CD14-positive monocyte (primary cell): ENCODE measurements around the gene APH1B. TPM values are rescaled to one million over a fixed set of nuclear protein-coding genes. Genes with fewer than 3 reads are reported as not detected.

Experiments
- DNase-seq, 3 donors: peaks; one replicate each; pipeline ENCODE4 v3.0.0-alpha.2; 2011 to 2022
- H2AFZ ChIP-seq: 2 replicates; pipeline ENCODE4 v1.6.0; 2012; ENCODE audit warnings: mild to moderate bottlenecking, low read depth, low read length, inconsistent platforms; ENCODE audit not compliant: insufficient read depth, poor library complexity, severe bottlenecking
- H3K27ac ChIP-seq, 2 donors: 1 replicate in 1 of 2; 2 replicates in 1 of 2; pipeline ENCODE4 v1.5.1; 2012 to 2013; ENCODE audit warnings: low read length in 2 of 2, control low read depth in 1 of 2, inconsistent platforms in 1 of 2, low read depth in 1 of 2, mild to moderate bottlenecking in 1 of 2
- H3K27me3 ChIP-seq, 2 donors: one replicate each; pipeline versions ENCODE4 v1.6.0 to v1.6.1; 2011 to 2013; ENCODE audit warnings: low read length in 2 of 2; ENCODE audit not compliant: control insufficient read depth in 2 of 2, insufficient read depth in 2 of 2
- H3K36me3 ChIP-seq, 2 donors: replicated peaks in 1 of 2; 1 replicate in 1 of 2; 2 replicates in 1 of 2; pipeline versions ENCODE4 v1.5.1 to v1.6.1; 2012 to 2013; ENCODE audit warnings: low read length in 2 of 2, control low read depth in 1 of 2, inconsistent platforms in 1 of 2, mild to moderate bottlenecking in 1 of 2; ENCODE audit not compliant: insufficient read depth in 2 of 2, control insufficient read depth in 1 of 2
- H3K4me1 ChIP-seq, 2 donors: 1 replicate in 1 of 2; 2 replicates in 1 of 2; pipeline versions ENCODE4 v1.5.1 to v1.6.1; 2012 to 2013; ENCODE audit warnings: low read length in 2 of 2, control low read depth in 1 of 2, inconsistent platforms in 1 of 2, mild to moderate bottlenecking in 1 of 2, moderate library complexity in 1 of 2; ENCODE audit not compliant: insufficient read depth in 2 of 2, control insufficient read depth in 1 of 2
- H3K4me2 ChIP-seq: replicated peaks from 2 replicates; pipeline ENCODE3; 2012; ENCODE audit warnings: low read length, moderate library complexity, mild to moderate bottlenecking; ENCODE audit not compliant: poor library complexity, severe bottlenecking; ENCODE audit errors: extremely low read depth
- H3K4me3 ChIP-seq, 3 experiments: fragments of 200-600 bp in 1 of 3; sonication (generic) in 1 of 3; replicated peaks in 1 of 3; 1 replicate in 2 of 3; 2 replicates in 1 of 3; pipeline ENCODE4 v1.5.1; 2011 to 2013; ENCODE audit warnings: low read length in 3 of 3, mild to moderate bottlenecking in 3 of 3, control low read depth in 2 of 3, low read depth in 2 of 3, inconsistent platforms in 1 of 3, moderate library complexity in 1 of 3
- H3K79me2 ChIP-seq: 2 replicates; pipeline ENCODE4 v1.6.0; 2012; ENCODE audit warnings: mild to moderate bottlenecking, control low read depth, inconsistent platforms, low read length, moderate library complexity; ENCODE audit not compliant: insufficient read depth
- H3K9ac ChIP-seq: 2 replicates; pipeline ENCODE4 v1.6.0; 2017; ENCODE audit warnings: low read length, mild to moderate bottlenecking; ENCODE audit not compliant: insufficient read depth, poor library complexity, severe bottlenecking
- H3K9me3 ChIP-seq, 2 donors: replicated peaks in 1 of 2; 1 replicate in 1 of 2; 2 replicates in 1 of 2; pipeline versions ENCODE4 v1.5.1 to v1.6.1; 2012 to 2013; ENCODE audit warnings: low read length in 2 of 2, control low read depth in 1 of 2; ENCODE audit not compliant: control insufficient read depth in 1 of 2, insufficient read depth in 1 of 2
- H4K20me1 ChIP-seq: 2 replicates; pipeline ENCODE4 v1.6.0; 2012; ENCODE audit warnings: mild to moderate bottlenecking, low read length, control low read depth, moderate library complexity; ENCODE audit not compliant: insufficient read depth
- H3K27ac Mint-ChIP-seq, 7 donors: one replicate each; pipeline ENCODE4 v1.8.0; 2020; ENCODE audit warnings: mild to moderate bottlenecking in 7 of 7, mixed read lengths in 7 of 7, moderate library complexity in 6 of 7, inconsistent platforms in 2 of 7
- H3K27me3 Mint-ChIP-seq, 3 donors: one replicate each; pipeline ENCODE4 v1.8.0; 2021 to 2022; ENCODE audit warnings: low read depth in 3 of 3, mild to moderate bottlenecking in 3 of 3, mixed read lengths in 3 of 3, moderate library complexity in 3 of 3, inconsistent platforms in 1 of 3
- H3K36me3 Mint-ChIP-seq, 2 donors: one replicate each; pipeline ENCODE4 v1.8.0; 2020; ENCODE audit warnings: mixed read lengths in 2 of 2, inconsistent platforms in 1 of 2, mild to moderate bottlenecking in 1 of 2
- H3K4me1 Mint-ChIP-seq: one replicate; pipeline ENCODE4 v1.8.0; 2020; ENCODE audit warnings: mild to moderate bottlenecking, mixed read lengths
- H3K4me3 Mint-ChIP-seq, 2 donors: one replicate each; pipeline ENCODE4 v1.8.0; 2020; ENCODE audit warnings: mild to moderate bottlenecking in 2 of 2, mixed read lengths in 2 of 2, moderate library complexity in 1 of 2
- H3K9me3 Mint-ChIP-seq, 7 donors: one replicate each; pipeline ENCODE4 v1.8.0; 2020 to 2022; ENCODE audit warnings: mixed read lengths in 7 of 7, mild to moderate bottlenecking in 6 of 7, moderate library complexity in 6 of 7, inconsistent platforms in 2 of 7
- CTCF ChIP-seq: fragments of 200-600 bp; IDR thresholded peaks from one replicate; pipeline ENCODE4 v1.8.0; 2022; ENCODE audit warnings: antibody characterized with exemption, mild to moderate bottlenecking
- WGBS: methylation state at CpG from one replicate; pipeline ENCODE4 v1.1.5; 2013; ENCODE audit warnings: missing lambda C conversion rate; ENCODE audit not compliant: insufficient coverage; 5-methylcytosine and 5-hydroxymethylcytosine counted together
- intact Hi-C, 2 donors: fragments of 100-400 bp; cut with micrococcal nuclease; formaldehyde crosslinking; loops; one replicate each; pipeline versions ENCODE4 v1.15.0 to v1.15.1; 2023
- polyA plus RNA-seq, 3 donors: library from polyadenylated mRNA; depleted of rRNA in 1 of 3; unstranded in 2 of 3; stranded (reverse) in 1 of 3; fragments of 300-500 nt in 2 of 3; fragments of >200 nt in 1 of 3; fragmentation: Illumina TruSeq in 2 of 3; gene quantifications; 1 replicate in 2 of 3; 2 replicates in 1 of 3; pipeline ENCODE4 v1.2.3, GENCODE V29; 2012 to 2021

The APH1B gene
- polyA plus RNA-seq, 3 donors: 13.6 to 57.1 (median 54.8) TPM

- Mint-ChIP-seq H3K4me3 (no peak overlapping the region), H3K27me3 (no peaks in the 10 kb centered on the region), H3K9me3 (peaks cover 0 to 16% (median 3%) of the 10 kb centered on the region in 7 donors), H3K4me1 (peaks cover 47% of the 10 kb centered on the region), H3K27ac (peak overlapping the region in 4 of 7 donors; percentile 40 to 57 (median 52)), H3K36me3 (peaks cover 42 to 56% of the 10 kb centered on the region in 2 donors)
- Histone ChIP-seq H3K36me3 (peaks cover 15 to 43% of the 10 kb centered on the region in 2 donors), H3K9ac (no peak overlapping the region), H3K4me1 (peaks cover 33 to 41% of the 10 kb centered on the region in 2 donors), H3K27me3 (no peaks in the 10 kb centered on the region), H4K20me1 (peaks cover 55% of the 10 kb centered on the region), H2AFZ (no peak overlapping the region), H3K4me2 (no peak overlapping the region), H3K79me2 (peaks cover 90% of the 10 kb centered on the region), H3K9me3 (peaks cover 4 to 8% of the 10 kb centered on the region in 2 donors), H3K27ac (peak overlapping the region in 1 of 2 donors; percentile 38), H3K4me3 (no peak overlapping the region)
- no peak for DNase-seq
- no peak for TF ChIP-seq CTCF
- intact Hi-C loops: no loop called here
- no CpG with 5 or more reads among the region's 4 CpGs for WGBS
Observed at GRCh38 chr15:63244399-63244798, 33.0 kb upstream of the APH1B start.

GRCh38 chr15:63244976-63245645, 32.3 kb upstream of the APH1B start:
- peaks cover 89% of the 10 kb centered on the region for H3K79me2 ChIP-seq
- WGBS: no CpG with 5 or more reads among the region's 5 CpGs
- H3K9ac ChIP-seq: no peak overlapping the region
- Mint-ChIP-seq H3K9me3 (peaks cover 0 to 16% (median 3%) of the 10 kb centered on the region in 7 donors), H3K27me3 (no peaks in the 10 kb centered on the region), H3K4me3 (no peak overlapping the region), H3K27ac (peak overlapping the region in 6 of 7 donors; percentile 6 to 57 (median 46)), H3K36me3 (peaks cover 42 to 61% of the 10 kb centered on the region in 2 donors), H3K4me1 (peaks cover 41% of the 10 kb centered on the region)
- no peaks in the 10 kb centered on the region for H3K27me3 ChIP-seq
- no peak overlapping the region for H3K4me3 ChIP-seq
- H3K36me3 ChIP-seq: peaks cover 18 to 50% of the 10 kb centered on the region in 2 donors
- H3K4me2 ChIP-seq: no peak overlapping the region
- H4K20me1 ChIP-seq: peaks cover 48% of the 10 kb centered on the region
- no peak for DNase-seq
- no peak overlapping the region for H2AFZ ChIP-seq
- intact Hi-C loops: loop anchor here in 1 of 2 donors (5.0 kb wide), 1 partner anchor 33 kb away; no protein-coding TSS in a partner anchor
- H3K9me3 ChIP-seq: peaks cover 4 to 8% of the 10 kb centered on the region in 2 donors
- peaks cover 27 to 34% of the 10 kb centered on the region in 2 donors for H3K4me1 ChIP-seq
- TF ChIP-seq CTCF: no peak
- peak overlapping the region in 1 of 2 donors; percentile 38 for H3K27ac ChIP-seq
